ENCODE measurements around the gene EIF3F. TPM values are rescaled to one million over a fixed set of nuclear protein-coding genes. Genes with fewer than 3 reads are reported as not detected.

The EIF3F gene
- total and polyA plus RNA-seq, 9 of the 15 experiments (the other 6 are each of a cell fraction or from before 2014, with no cell fraction given): 50.1 to 259 (median 135) TPM

DNA sequence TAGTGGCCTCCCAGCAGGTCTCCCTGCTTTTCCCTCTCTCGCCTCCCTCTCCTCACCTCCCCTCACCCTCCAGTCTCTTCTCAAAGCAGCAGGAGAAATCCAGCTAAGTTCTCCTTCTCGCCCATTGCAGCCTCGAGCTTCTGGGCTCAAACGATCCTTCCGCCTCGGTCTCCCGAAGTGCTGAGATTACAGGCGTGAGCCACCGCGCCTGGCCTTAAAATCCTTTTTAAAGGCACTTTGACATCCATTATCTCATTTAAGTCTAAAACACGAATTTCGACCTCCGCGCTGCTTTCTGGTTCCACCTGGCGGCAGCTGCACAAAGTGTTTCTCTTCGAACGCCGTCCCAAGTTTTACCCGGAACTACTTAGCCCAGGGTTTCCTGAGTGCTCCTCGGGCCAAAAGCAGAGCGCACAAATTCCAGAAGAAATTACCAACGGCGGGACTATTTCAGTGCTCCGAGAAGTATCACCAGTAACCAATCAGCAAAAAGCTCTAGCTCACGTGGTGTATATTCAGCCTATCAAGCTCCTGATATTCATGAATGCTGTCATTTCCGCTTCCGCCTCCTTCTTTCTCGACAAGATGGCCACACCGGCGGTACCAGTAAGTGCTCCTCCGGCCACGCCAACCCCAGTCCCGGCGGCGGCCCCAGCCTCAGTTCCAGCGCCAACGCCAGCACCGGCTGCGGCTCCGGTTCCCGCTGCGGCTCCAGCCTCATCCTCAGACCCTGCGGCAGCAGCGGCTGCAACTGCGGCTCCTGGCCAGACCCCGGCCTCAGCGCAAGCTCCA is at the start of gene EIF3F (continued):
- TF ChIP-seq, protein P1, sequence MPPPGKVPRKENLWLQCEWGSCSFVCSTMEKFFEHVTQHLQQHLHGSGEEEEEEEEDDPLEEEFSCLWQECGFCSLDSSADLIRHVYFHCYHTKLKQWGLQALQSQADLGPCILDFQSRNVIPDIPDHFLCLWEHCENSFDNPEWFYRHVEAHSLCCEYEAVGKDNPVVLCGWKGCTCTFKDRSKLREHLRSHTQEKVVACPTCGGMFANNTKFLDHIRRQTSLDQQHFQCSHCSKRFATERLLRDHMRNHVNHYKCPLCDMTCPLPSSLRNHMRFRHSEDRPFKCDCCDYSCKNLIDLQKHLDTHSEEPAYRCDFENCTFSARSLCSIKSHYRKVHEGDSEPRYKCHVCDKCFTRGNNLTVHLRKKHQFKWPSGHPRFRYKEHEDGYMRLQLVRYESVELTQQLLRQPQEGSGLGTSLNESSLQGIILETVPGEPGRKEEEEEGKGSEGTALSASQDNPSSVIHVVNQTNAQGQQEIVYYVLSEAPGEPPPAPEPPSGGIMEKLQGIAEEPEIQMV (tag; conservative IDR thresholded peaks at IDR 0.05; ENCODE audit: low read depth): no peak
- TF ChIP-seq HSF4 (CRISPR knock-in tag; IDR thresholded peaks at IDR 0.05; ENCODE audit: borderline replicate concordance) (no peak; the same call in 1 of the 2 replicates), PHTF2 (CRISPR knock-in tag; IDR thresholded peaks at IDR 0.05) (no peak), MCM7 (IDR thresholded peaks at IDR 0.05) (no peak), ZNF830 (CRISPR knock-in tag; IDR thresholded peaks at IDR 0.05) (no peak), RCOR1 (IDR thresholded peaks at IDR 0.05; ENCODE audit: borderline replicate concordance in 1 of 2, low read depth in 2 of 2, low read length in 2 of 2) (peak in 1 of 2 experiments; percentile 75; a peak in 2 of 4 replicates), ZNF696 (CRISPR knock-in tag; conservative IDR thresholded peaks at IDR 0.05) (no peak), C11orf30 (IDR thresholded peaks at IDR 0.05; ENCODE audit: low read depth) (peak; percentile 100), ZBTB17 (CRISPR knock-in tag; IDR thresholded peaks at IDR 0.05) (no peak)
- TF ChIP-seq, protein P2, sequence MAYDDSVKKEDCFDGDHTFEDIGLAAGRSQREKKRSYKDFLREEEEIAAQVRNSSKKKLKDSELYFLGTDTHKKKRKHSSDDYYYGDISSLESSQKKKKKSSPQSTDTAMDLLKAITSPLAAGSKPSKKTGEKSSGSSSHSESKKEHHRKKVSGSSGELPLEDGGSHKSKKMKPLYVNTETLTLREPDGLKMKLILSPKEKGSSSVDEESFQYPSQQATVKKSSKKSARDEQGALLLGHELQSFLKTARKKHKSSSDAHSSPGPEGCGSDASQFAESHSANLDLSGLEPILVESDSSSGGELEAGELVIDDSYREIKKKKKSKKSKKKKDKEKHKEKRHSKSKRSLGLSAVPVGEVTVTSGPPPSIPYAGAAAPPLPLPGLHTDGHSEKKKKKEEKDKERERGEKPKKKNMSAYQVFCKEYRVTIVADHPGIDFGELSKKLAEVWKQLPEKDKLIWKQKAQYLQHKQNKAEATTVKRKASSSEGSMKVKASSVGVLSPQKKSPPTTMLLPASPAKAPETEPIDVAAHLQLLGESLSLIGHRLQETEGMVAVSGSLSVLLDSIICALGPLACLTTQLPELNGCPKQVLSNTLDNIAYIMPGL (CRISPR knock-in tag; IDR thresholded peaks at IDR 0.05): peak; percentile 26; the same call in 1 of the 2 replicates
- TF ChIP-seq, protein P3, sequence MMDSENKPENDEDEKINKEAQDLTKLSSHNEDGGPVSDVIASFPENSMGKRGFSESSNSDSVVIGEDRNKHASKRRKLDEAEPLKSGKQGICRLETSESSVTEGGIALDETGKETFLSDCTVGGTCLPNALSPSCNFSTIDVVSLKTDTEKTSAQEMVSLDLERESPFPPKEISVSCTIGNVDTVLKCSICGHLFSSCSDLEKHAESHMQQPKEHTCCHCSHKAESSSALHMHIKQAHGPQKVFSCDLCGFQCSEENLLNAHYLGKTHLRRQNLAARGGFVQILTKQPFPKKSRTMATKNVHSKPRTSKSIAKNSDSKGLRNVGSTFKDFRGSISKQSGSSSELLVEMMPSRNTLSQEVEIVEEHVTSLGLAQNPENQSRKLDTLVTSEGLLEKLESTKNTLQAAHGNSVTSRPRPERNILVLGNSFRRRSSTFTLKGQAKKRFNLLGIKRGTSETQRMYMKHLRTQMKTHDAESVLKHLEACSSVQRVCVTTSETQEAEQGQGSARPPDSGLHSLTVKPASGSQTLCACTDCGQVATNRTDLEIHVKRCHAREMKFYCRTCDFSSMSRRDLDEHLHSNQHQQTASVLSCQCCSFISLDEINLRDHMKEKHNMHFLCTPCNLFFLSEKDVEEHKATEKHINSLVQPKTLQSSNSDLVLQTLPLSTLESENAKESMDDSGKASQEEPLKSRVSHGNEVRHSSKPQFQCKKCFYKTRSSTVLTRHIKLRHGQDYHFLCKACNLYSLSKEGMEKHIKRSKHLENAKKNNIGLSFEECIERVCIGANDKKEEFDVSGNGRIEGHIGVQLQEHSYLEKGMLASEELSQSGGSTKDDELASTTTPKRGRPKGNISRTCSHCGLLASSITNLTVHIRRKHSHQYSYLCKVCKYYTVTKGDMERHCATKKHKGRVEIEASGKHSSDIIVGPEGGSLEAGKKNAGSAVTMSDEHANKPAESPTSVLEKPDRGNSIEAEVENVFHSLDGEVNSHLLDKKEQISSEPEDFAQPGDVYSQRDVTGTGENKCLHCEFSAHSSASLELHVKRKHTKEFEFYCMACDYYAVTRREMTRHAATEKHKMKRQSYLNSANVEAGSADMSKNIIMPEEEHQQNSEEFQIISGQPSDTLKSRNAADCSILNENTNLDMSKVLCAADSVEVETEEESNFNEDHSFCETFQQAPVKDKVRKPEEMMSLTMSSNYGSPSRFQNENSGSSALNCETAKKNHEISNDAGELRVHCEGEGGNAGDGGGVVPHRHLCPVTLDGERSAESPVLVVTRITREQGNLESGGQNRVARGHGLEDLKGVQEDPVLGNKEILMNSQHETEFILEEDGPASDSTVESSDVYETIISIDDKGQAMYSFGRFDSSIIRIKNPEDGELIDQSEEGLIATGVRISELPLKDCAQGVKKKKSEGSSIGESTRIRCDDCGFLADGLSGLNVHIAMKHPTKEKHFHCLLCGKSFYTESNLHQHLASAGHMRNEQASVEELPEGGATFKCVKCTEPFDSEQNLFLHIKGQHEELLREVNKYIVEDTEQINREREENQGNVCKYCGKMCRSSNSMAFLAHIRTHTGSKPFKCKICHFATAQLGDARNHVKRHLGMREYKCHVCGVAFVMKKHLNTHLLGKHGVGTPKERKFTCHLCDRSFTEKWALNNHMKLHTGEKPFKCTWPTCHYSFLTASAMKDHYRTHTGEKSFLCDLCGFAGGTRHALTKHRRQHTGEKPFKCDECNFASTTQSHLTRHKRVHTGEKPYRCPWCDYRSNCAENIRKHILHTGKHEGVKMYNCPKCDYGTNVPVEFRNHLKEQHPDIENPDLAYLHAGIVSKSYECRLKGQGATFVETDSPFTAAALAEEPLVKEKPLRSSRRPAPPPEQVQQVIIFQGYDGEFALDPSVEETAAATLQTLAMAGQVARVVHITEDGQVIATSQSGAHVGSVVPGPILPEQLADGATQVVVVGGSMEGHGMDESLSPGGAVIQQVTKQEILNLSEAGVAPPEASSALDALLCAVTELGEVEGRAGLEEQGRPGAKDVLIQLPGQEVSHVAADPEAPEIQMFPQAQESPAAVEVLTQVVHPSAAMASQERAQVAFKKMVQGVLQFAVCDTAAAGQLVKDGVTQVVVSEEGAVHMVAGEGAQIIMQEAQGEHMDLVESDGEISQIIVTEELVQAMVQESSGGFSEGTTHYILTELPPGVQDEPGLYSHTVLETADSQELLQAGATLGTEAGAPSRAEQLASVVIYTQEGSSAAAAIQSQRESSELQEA (IDR thresholded peaks at IDR 0.05; ENCODE audit: low read depth): 0 out of 2 replicates have a peak, but pooled peaks have one; percentile 20

All from K562 (cell line).